Measurements from ENCODE around the gene C10orf143.
"Not testable (repeated sequence)": the region's sequence is repeated elsewhere in the genome, so short reads cannot be mapped to it uniquely, and the experiment has no call there.

The C10orf143 gene

DNA sequence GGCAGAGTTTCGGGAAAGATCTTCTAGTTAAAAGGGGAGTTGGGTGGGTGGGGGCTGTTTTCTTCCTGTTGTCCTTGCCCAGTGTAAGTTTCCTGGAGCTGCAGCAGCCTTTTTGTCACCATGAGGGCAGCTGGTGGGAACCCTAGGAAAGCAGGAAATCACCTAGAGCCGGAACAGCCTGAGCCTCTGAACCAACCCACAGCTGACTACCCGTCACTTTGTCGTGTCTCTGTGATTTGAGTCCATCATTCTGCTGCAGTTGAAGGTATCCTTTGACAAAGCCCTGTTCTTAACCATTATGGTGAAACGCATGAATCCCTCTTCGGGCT lies 1.2 kb upstream of the C10orf143 start:
- no peak for DNase-seq (ENCODE audit: extremely low read depth in 1 of 2, low read depth in 1 of 2)

DNA sequence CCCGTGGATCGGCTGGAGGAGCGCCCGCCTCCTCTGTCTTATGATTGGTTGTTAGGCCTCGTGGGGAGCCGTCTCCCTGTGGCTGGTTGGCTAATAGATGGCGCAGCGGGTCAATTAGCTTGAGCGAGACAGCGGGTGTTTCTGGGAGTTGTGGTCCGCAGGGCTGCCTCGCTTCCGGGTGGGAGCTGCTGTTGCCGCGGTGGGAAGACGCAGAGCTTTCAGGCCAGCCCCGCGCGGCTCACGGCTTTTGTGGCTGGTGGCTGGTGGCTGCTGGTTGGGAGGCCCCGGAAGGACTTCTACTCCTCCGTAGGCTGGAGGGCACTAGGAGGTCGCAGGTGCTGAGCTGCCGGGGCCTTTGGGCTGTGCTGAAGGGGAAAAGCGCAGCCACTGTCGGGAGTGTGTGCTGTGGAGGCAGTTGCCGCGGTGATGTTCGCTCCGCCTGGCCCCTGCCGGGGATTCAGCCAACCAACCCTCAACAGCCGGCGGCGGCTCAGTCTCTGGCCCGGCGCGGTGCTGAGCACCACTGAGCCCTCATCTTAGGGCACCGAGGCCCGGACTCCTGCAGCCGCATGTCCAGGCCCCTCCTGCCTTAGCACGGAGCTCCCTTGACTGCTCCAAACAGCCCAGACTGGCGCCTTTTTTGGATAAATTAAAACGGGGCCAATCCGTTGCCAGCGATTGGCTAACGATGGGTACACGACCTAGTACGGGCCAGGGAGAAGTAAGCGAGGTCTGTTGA lies 652 bp upstream of the C10orf143 start:
- DNase-seq (ENCODE audit: extremely low read depth in 1 of 2, low read depth in 1 of 2) = peak; percentile 88 to 94

DNA sequence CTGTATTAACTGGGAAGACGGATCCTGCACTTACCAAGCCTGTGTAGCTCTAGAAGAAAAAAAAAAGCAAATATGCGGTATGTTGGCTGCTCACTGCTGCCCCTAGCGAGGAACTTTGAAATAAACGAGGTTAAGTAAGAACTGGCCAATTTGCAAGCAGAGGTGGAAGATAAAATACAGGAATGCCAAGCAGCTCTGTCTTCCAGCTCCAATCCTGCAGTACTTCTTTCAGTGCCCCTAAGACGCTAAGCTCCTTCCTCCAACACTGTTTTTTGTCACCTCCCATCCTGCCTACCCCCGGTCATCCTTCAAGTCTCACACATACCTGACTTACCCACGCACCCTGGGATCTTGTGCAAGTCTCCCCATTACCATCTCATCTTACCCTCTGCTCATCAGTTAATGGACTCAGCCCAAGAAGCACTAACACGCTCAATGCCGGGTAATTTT lies 809 bp downstream of the C10orf143 start:
- DNase-seq (ENCODE audit: extremely low read depth in 1 of 2, low read depth in 1 of 2) = peak in 1 of 2 donors; percentile 42

DNA sequence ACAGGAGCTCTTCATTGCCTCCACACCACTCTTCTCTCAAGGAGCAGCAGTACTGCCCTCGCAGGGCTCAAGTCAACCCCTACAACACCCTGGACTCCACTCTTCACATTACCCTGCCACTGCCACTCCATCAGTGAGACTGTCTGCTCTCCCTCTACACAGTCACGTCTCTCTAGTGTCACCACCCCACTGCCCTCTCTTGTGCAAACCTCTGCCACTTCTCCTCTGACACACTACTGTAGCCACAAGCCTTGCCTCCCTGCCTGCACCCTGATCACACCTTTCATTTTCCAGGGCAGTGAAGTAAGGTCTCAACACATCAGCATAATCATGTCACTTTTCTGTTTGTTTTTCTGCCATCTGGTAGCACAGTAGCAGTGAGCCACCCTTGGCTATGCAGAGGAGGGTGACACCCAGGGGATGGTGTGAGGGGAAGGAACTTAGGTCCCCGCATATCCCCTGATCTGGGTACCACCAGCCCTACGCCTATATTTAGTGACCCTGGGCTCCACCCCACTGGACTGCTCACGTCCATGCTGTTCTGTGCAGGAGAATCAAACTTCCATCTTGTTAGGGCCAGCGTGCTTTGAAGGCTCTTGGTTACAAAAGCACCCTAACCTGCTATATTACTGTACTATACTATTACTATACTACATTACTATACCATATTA lies 1.6 kb downstream of the C10orf143 start:
- DNase-seq (ENCODE audit: extremely low read depth in 1 of 2, low read depth in 1 of 2) = no peak

DNA sequence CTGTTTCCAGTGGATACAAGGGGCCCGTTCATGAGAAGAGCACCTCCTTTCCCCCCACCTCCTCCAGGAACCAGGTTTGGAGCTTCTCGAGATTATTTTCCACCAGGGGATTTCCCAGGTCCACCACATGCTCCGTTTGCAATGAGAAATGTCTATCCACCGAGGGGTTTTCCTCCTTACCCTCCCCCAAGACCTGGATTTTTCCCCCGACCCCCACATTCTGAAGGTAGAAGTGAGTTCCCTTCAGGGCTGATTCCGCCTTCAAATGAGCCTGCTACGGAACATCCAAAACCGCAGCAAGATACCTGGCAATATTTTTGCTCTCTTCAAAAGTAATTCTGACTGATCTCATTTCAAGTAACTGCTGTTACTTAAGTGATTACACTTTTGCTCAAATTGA lies 2.5 kb downstream of the C10orf143 start:
- DNase-seq (ENCODE audit: extremely low read depth in 1 of 2, low read depth in 1 of 2) = not testable (repeated sequence)

DNA sequence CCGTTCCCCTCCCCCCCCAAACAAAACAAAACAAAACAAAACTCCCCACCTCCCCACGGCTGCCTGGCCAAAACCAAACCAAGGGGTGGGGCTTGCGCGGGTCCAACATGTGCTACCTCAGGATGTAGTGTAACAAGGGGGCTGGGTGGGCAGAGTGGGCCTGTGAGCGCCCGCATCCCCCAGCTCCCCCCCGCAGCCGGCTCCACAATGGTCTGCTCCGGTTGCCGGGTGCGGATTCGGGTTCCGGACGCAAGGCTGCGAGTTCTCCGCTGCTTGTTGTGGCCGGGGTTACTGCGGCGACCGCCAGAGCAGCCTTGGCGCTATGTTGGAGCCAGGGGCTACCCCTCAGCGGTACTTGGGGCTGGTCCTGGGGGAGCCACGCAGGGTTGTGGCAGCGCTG lies 4.9 kb downstream of the C10orf143 start:
- DNase-seq (ENCODE audit: extremely low read depth in 1 of 2, low read depth in 1 of 2) = no peak

DNA sequence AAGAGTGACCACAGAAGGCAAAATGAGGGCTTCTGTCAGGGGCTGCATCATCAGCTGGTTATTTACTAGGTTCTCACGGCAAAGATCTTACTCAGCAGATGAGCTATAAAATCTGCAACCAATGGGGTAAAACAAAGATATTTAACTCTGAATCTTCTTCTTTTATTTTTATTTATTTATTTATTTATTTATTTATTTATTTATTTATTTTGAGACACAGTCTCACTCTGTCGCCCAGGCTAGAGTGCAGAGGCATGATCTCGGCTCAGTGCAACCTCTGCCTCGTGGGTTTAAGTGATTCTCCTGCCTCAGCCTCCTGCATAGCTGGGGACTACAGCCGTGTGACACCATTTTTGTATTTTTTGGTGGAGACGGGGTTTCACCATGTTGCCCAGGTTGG lies 11.3 kb downstream of the C10orf143 start:
- DNase-seq (ENCODE audit: extremely low read depth in 1 of 2, low read depth in 1 of 2) = no peak

DNA sequence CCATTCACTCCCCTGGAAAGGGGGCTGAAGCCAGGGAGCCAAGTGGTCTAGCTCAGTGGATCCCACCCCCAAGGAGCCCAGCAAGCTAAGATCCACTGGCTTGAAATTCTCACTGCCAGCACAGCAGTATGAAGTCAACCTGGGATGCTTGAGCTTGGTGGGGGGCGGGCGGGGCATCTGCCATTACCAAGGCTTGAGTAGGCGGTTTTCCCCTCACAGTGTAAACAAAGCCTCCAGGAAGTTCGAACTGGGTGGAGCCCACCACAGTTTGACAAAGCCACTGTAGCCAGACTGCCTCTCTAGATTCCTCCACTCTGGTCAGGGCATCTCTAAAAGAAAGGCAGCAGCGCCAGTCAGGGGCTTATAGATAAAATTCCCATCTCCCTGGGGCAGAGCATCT lies 20.1 kb downstream of the C10orf143 start:
- not testable (repeated sequence) for DNase-seq (ENCODE audit: extremely low read depth in 1 of 2, low read depth in 1 of 2)

DNA sequence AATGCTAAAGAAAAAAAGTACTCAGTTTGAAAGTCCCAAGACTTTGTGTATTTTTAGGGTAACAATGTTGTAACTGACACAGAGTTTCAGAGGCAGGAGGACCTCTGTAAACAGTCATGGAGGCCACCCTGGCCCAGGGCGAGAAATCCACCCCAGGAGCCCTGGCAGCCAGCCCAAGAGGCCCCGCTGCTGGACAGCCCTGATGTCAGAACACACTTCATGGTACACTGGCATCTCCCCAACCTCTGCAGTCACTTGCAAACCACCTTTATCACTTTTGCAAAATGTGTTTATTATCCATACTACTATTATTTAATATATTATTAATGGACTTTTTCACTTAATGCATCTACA lies 30.2 kb downstream of the C10orf143 start:
- DNase-seq (ENCODE audit: extremely low read depth in 1 of 2, low read depth in 1 of 2) = no peak

DNA sequence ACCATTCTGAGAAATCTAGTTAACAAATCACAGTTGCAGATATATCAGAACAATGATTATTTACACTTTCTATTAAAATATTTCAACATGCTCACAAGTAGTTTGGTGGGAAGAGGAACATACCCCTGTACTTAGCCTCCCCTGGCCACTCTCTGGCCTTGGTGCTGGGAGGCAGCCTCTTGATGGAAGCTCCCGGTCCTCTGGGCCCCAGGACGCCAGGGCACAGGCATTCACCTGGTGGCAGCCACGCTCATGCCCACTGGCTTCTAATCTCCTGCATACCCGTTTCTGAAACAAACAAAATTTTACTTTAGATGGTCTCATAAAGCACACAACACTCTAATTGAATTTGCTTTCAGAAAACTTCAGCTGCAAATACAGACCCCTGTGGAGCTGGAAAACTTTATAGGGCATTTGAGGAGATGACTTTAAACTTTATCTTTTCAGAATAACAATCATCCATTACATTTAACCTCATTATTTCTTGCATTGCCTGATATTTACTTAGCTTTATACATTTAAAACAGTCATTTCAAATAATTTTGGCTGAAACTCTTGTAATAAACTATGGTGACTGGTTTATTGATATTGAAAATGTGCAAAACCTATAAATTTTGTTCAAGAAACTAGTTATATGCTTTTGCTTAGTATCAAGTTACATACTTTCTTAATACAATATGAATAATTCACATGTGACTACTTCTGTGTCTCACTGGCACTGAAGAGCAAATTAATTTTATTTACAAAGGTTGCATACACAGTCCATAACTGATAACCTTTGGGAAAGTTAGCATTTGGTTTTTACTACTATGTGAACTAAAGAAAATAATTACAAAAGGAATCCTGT lies 30.8 kb downstream of the C10orf143 start:
- DNase-seq (ENCODE audit: extremely low read depth in 1 of 2, low read depth in 1 of 2) = no peak

DNA sequence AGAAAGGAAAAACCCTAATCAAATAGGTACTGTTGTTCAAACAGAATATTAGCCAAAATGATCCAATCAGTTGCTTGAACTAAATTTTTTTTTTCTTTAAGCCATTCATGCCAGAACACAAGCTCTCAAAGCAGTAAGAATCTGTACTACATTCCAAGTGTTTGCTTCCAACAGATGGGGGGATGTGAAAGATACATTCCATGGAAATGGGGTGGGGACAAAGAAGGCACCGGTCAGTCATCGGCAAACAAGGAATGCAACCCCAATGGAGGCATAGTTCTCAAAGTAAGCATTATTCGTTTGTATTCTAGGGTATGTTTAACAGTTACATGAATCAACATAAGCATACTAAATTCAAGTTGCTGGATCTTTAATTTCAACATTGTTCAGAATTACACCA lies 32.5 kb downstream of the C10orf143 start:
- no peak for DNase-seq (ENCODE audit: extremely low read depth in 1 of 2, low read depth in 1 of 2)

DNA sequence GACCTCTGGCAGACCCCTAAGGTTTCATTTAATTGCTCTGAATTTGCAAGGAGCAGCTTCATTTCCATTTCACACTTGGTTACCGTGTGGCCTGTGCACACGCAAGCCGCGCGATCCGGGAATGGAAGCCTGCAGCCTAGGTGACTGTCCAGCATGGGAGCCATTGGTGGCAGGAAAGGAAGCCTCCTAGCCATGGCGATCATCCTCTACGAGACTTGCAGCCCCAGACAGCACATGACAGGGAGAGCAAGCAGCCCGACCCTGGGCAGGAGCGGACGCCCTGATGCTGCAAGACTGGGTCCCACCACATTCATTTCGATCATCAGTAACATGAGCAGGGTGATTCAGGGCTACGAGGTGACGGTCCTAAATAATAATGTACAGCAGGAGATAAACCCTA lies 33.9 kb downstream of the C10orf143 start:
- DNase-seq (ENCODE audit: extremely low read depth in 1 of 2, low read depth in 1 of 2) = no peak

DNA sequence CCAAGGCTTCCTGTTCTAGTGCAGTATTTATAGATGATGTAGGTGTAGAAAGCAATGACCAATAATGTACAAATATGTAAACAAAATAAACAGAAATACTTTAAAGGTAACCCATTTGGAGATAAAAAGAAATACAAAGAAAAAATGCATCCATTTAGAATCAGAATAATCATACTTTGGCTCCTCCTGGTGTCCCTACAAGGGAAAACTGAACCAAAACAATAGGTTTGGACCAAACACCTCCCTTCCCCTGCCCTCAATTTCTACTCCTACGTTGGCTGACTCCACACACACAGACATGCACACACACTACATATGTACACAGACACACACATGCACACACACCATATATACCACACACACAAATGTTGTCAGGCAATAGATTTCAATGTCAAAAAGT lies 36.0 kb downstream of the C10orf143 start:
- no peak for DNase-seq (ENCODE audit: extremely low read depth in 1 of 2, low read depth in 1 of 2)

DNA sequence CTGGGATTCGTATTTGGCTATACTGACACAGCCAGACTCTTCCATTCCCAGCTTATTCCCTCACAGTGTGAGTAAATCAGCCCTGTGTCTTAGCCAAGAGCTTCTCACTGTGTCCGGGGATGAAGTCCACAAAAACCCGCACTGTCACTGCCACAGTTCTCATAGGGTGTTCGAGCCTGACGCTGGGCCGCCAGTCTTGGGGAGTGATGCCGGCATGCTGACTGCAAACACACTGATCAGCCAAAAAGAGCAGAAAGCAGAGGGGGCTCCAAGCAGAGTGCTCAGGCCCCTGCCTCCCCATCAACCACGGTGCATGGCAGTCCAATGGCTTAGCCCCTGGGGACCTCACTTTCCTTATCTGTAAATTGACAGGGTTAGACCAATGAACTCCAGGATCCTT lies 36.7 kb downstream of the C10orf143 start:
- no peak for DNase-seq (ENCODE audit: extremely low read depth in 1 of 2, low read depth in 1 of 2)

DNA sequence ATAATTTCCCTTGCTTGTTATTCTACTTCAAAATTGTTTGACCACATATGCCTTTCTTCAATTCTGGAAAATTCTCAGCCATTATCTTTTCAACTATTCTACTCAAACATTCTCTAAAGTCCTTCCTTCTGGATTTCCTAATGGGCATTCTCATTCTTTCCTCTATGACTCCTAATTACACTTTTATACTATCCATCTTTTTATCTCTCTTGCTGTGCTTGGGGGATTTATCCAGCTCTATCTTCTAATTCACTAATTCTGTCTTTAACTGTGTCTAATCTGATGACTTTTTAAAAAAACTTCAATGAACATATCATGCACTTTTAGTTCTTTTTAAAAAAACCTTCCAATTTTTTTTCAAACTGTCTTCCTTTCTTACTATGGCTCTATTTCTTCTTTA lies 38.4 kb downstream of the C10orf143 start:
- no peak for DNase-seq (ENCODE audit: extremely low read depth in 1 of 2, low read depth in 1 of 2)

DNA sequence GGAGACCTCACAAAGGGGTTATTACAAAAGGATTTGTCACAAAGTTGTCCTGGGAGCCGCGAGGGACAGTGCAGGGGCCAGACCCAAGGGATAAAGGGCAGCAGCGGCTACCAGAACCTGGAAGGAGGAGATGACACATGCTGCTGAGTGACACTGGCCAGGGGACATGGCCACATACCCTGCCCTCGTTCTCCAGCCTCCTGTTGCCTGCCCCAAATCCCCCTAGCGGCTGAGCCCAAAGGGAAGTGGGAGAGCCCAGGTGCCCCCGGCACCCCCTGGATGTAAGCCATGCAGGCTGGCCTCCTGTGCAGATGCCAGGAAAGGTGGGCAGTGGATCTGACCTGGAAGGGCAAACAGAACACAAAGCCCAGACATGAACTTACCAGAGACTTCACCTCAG lies 42.7 kb downstream of the C10orf143 start:
- no peak for DNase-seq (ENCODE audit: extremely low read depth in 1 of 2, low read depth in 1 of 2)

DNA sequence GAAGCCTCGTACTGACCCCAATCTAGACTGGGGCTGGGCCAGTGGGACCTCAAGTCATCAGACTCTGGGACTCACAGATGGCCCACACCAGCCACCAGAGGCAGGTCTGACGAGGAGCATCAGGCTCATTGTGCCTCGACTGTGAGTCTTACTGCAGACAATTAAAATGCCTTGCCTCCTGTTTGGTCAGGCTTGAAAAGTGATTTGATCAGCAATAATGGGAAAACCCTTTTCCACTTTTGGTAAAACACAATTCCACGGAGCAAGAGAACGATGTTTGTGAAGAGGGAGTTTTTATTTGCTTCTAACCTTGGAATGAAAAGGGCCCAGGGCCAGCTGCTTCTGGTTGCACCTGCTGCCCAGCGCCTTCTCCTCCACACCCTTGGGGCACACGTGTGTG lies 43.9 kb downstream of the C10orf143 start:
- no peak for DNase-seq (ENCODE audit: extremely low read depth in 1 of 2, low read depth in 1 of 2)

DNA sequence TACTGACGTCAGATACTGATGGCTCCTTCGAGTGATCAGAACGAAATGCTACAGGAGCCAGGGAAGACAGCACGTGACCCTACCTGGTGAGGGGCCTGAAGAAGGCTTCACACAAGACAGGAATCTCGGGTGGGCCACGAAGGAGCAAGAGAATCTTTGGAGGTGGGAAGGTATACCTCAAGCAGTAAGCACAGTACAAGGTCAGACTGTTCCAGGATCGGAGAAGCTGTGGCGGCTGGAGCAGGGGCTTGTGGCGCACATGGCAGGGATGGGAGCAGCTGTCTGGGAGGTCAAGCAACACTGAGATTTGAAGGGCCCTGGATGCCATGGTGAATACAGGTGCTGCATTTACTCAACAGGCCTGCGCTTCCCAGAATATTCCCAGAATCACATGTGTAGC lies 45.4 kb downstream of the C10orf143 start:
- no peak for DNase-seq (ENCODE audit: extremely low read depth in 1 of 2, low read depth in 1 of 2)

DNA sequence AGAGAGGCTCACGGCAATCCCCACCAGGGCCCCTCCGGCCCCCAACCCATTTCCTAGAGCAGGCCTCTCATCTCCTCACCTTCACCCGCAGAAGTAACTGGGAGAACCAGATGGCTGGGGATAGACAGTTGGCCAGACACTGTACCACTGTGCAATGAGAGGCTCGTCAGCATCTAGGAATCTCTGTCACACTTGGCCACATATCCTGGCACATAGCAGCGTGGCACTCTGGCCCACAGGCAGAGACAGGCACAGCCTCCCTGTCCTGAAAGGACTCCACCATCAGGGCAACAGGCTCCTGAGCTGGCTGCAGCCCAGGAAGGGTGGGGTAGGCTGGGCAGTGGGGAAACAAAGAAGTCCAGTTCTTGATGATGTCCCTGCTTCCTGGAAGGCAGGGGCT lies 45.8 kb downstream of the C10orf143 start:
- DNase-seq (ENCODE audit: extremely low read depth in 1 of 2, low read depth in 1 of 2) = no peak

DNA sequence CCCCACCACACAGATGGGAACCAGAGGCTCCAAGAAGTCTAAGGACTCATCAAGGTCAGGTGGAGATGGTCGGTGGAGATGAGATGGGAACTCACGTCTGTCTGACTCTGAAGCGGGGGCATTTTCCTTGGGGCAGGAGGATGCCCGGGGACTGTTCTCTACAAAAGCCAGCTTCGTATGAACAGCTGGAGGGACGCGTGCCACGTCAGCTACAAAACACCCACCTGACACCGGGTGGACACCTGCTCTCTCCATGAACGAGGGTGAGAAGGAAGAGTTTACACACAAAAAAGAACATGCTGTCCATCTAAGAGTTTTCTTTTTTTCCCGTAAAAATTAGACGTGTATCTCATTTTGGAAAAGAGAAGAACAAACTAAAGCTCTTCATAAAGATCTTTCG lies 47.7 kb downstream of the C10orf143 start:
- DNase-seq (ENCODE audit: extremely low read depth in 1 of 2, low read depth in 1 of 2) = no peak

DNA sequence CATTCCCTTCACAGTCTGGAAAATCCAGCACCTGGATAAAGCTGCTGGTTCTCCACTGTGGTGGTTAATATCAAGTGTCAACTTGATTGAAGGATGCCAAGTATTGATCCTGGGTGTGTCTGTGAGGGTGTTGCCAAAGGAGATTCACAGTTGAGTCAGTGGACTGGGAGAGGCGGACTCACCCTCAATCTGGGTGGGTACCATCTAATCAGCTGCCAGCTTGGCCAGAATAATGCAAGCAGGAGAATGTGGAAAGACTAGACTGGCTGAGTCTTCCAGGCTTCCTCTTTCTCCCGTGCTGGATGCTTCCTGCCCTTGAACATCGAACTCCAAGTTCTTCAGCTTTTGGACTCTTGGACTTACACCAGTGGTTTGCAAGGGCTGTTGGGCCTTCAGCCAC lies 48.4 kb downstream of the C10orf143 start:
- DNase-seq (ENCODE audit: extremely low read depth in 1 of 2, low read depth in 1 of 2) = no peak

DNA sequence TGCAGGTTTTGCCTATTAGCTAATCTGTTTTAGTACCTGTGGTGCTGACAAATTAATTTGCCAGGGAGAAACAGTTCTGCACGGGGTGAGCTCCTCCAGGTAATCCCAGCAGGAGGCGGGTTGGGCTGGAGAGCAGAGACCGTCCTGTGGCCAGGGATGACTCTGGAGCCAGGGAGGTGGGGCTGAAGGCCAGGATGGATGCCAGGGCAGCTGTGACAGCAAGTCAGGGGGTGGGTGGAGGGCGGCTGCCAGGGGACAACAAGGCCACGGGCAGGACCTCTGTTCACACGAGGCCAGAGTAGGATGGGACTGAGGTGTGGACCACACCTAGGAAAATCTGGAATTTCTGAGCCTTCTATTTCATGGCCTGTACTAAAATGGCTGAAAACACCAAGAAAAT lies 48.9 kb downstream of the C10orf143 start:
- no peak for DNase-seq (ENCODE audit: extremely low read depth in 1 of 2, low read depth in 1 of 2)

All from stimulated activated CD8-positive, alpha-beta memory T cell treated with anti-CD3 and anti-CD28 coated beads, Interleukin-7, amount 100 ng/mL, for 48 hours (primary cell).